Vagina (tissue), 2 donors: ENCODE data around the gene NDUFAB1.
A peak's percentile ranks its signal among the peaks of the same experiment; 100 is the strongest.

Experiments used
- POLR2A ChIP-seq, 2 donors: fragments of 450-650 bp; IDR thresholded peaks; one replicate each; pipeline ENCODE4 v1.6.1; 2017; ENCODE audit warnings: antibody characterized with exemption in 2 of 2, mild to moderate bottlenecking in 2 of 2, moderate library complexity in 2 of 2
- POLR2AphosphoS5 ChIP-seq, 2 donors: sonication (generic); formaldehyde crosslinking; IDR thresholded peaks; one replicate each; pipeline ENCODE4 v1.9.0; 2017; ENCODE audit warnings: antibody characterized with exemption in 2 of 2, mild to moderate bottlenecking in 2 of 2, low read depth in 1 of 2; ENCODE audit not compliant: insufficient read depth in 1 of 2
- TF ChIP-seq, protein P1 (sequence below), 3 experiments: fragments of 450-650 bp in 2 of 3; fragments of 200-600 bp in 1 of 3; sonication (generic) in 1 of 3; IDR thresholded peaks; one replicate each; pipeline ENCODE4 v1.5.1; 2017 to 2019; ENCODE audit warnings: antibody characterized with exemption in 3 of 3, mild to moderate bottlenecking in 2 of 3, moderate library complexity in 2 of 3

DNA sequence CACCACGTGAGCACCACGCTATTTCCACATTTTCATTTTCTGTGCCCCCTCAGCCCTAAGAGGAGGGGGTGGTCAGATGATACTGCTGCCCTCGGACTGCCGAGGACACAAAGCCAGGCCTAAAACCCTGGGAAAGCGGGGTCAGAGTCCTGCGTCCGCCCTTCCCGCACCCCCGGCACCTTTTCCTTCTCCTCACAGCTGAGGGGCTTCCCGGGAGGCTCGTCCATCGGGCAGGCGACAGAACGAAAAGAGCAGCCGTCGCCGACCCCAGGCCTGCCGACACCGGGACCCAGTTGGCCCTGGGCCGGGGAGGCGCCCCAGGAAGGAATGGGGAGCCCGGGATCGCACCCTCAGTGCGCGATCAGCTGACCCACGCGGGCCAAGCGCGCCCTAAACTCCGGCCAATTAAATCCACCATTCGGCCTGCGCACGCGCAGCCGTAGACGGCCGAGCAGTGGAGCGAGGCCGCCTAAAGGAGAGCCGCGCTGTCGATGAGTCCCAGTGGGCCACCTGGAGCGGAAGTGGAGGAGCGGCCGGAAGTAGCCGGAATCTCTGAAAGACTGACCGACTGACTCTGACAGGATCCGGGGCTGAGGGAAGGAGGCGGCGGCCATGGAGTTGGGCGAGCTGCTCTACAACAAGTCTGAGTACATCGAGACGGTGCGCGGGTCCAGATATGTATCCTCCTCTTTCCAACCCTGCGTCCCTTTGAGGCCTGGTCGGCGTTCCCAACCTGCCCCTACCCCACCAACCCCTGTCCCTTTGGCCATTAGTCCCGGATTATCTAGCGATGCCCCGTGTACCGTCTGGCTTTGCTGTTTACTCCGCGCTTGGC, 45.0 kb upstream of the NDUFAB1 start, which contains the start of the genes DCTN5 and PALB2:
- TF ChIP-seq, protein P1, sequence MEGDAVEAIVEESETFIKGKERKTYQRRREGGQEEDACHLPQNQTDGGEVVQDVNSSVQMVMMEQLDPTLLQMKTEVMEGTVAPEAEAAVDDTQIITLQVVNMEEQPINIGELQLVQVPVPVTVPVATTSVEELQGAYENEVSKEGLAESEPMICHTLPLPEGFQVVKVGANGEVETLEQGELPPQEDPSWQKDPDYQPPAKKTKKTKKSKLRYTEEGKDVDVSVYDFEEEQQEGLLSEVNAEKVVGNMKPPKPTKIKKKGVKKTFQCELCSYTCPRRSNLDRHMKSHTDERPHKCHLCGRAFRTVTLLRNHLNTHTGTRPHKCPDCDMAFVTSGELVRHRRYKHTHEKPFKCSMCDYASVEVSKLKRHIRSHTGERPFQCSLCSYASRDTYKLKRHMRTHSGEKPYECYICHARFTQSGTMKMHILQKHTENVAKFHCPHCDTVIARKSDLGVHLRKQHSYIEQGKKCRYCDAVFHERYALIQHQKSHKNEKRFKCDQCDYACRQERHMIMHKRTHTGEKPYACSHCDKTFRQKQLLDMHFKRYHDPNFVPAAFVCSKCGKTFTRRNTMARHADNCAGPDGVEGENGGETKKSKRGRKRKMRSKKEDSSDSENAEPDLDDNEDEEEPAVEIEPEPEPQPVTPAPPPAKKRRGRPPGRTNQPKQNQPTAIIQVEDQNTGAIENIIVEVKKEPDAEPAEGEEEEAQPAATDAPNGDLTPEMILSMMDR (IDR thresholded peaks at IDR 0.05) = no peak
- TF ChIP-seq POLR2AphosphoS5 (IDR thresholded peaks at IDR 0.05; ENCODE audit: insufficient read depth in 1 of 2, low read depth in 1 of 2) = peak; percentile 81 to 98
- TF ChIP-seq POLR2A (IDR thresholded peaks at IDR 0.05) = no peak
